GM18870 (cell line): ENCODE measurements around the gene AIP.
"Not testable (repeated sequence)": the region's sequence is repeated elsewhere in the genome, so short reads cannot be mapped to it uniquely, and the experiment has no call there.

Source experiments
- ATAC-seq: cut with Tn5 transposase; IDR thresholded peaks from one replicate; pipeline ENCODE4 v1.9.1; 2021; ENCODE audit warnings: moderate library complexity; ENCODE audit not compliant: unreplicated experiment

Gene AIP

GRCh38 chr11:67468456-67468758, 14.4 kb upstream of the AIP start:
- no peak for ATAC-seq

- no peak for ATAC-seq
Observed at GRCh38 chr11:67468759-67469507, 13.9 kb upstream of the AIP start, which contains the start of gene TMEM134. TSS of gene TMEM134 (minus strand) at chr11:67469251. CDS start at chr11:67469192, 59 bp downstream.

GRCh38 chr11:67469508-67469811, 13.4 kb upstream of the AIP start:
- no peak for ATAC-seq

GRCh38 chr11:67470337-67471002, 12.4 kb upstream of the AIP start:
- no peak for ATAC-seq

GRCh38 chr11:67472882-67473281, 9.9 kb upstream of the AIP start:
- no peak for ATAC-seq

- ATAC-seq, result not testable (repeated sequence)
Observed at GRCh38 chr11:67476692-67477091, 6.1 kb upstream of the AIP start.

- not testable (repeated sequence) for ATAC-seq
Observed at GRCh38 chr11:67477344-67478050, 5.3 kb upstream of the AIP start.

- no peak for ATAC-seq
Observed at GRCh38 chr11:67482275-67482826, 475 bp upstream of the AIP start.

GRCh38 chr11:67483831-67484665, 1.2 kb downstream of the AIP start:
- no peak for ATAC-seq

- no peak for ATAC-seq
Observed at GRCh38 chr11:67484847-67485311, 2.1 kb downstream of the AIP start.

- ATAC-seq, result not testable (repeated sequence)
Observed at GRCh38 chr11:67485873-67486361, 3.1 kb downstream of the AIP start.

GRCh38 chr11:67486481-67487195, 3.8 kb downstream of the AIP start:
- ATAC-seq, result peak; percentile 28

GRCh38 chr11:67489203-67489884, 6.5 kb downstream of the AIP start:
- no peak for ATAC-seq

- ATAC-seq, result no peak
Observed at GRCh38 chr11:67489885-67490726, 7.3 kb downstream of the AIP start.

- ATAC-seq, result no peak
Observed at GRCh38 chr11:67490727-67491065, 7.9 kb downstream of the AIP start.

GRCh38 chr11:67491276-67492068, 8.6 kb downstream of the AIP start:
- ATAC-seq, result no peak

GRCh38 chr11:67492069-67492727, 9.4 kb downstream of the AIP start:
- no peak for ATAC-seq
